Vagina (tissue), 2 donors: ENCODE data around the gene PIGS. TPM values are rescaled to one million over a fixed set of nuclear protein-coding genes. Genes with fewer than 3 reads are reported as not detected.

Source experiments
- DNase-seq, 2 donors: peaks; one replicate each; pipeline ENCODE4 v3.0.0-alpha.2; 2017; ENCODE audit errors: extremely low spot score in 2 of 2
- H3K27ac ChIP-seq: fragments of 200-600 bp; sonication (generic); one replicate; pipeline ENCODE4 v1.5.1; 2019
- H3K27me3 ChIP-seq: fragments of 200-600 bp; sonication (generic); one replicate; pipeline ENCODE4 v1.5.1; 2019
- H3K36me3 ChIP-seq, 2 donors: fragments of 200-600 bp; sonication (generic); one replicate each; pipeline ENCODE4 v1.5.1; 2017 to 2019
- H3K4me1 ChIP-seq: fragments of 200-600 bp; sonication (generic); one replicate; pipeline ENCODE4 v1.5.1; 2019
- H3K4me3 ChIP-seq, 2 donors: fragments of 200-600 bp; sonication (generic); 1 replicate in 1 of 2; 2 replicates in 1 of 2; pipeline ENCODE4 v1.5.1; 2016 to 2019
- H3K9me3 ChIP-seq: fragments of 200-600 bp; sonication (generic); one replicate; pipeline ENCODE4 v1.5.1; 2019
- POLR2A ChIP-seq, 2 donors: fragments of 450-650 bp; IDR thresholded peaks; one replicate each; pipeline ENCODE4 v1.6.1; 2017; ENCODE audit warnings: antibody characterized with exemption in 2 of 2, mild to moderate bottlenecking in 2 of 2, moderate library complexity in 2 of 2
- POLR2AphosphoS5 ChIP-seq, 2 donors: sonication (generic); formaldehyde crosslinking; IDR thresholded peaks; one replicate each; pipeline ENCODE4 v1.9.0; 2017; ENCODE audit warnings: antibody characterized with exemption in 2 of 2, mild to moderate bottlenecking in 2 of 2, low read depth in 1 of 2; ENCODE audit not compliant: insufficient read depth in 1 of 2
- intact Hi-C: fragments of 100-400 bp; cut with DNase I; formaldehyde crosslinking; loops from one replicate; pipeline ENCODE4 v1.15.1; 2023
- total RNA-seq: library from RNA; depleted of rRNA; stranded (reverse); fragments of >200 nt; gene quantifications from one replicate; pipeline ENCODE4 v1.2.3, GENCODE V29; 2016
- TF ChIP-seq, protein P1 (sequence below), 3 experiments: fragments of 450-650 bp in 2 of 3; fragments of 200-600 bp in 1 of 3; sonication (generic) in 1 of 3; IDR thresholded peaks; one replicate each; pipeline ENCODE4 v1.5.1; 2017 to 2019; ENCODE audit warnings: antibody characterized with exemption in 3 of 3, mild to moderate bottlenecking in 2 of 3, moderate library complexity in 2 of 3

Gene PIGS
- total RNA-seq, 1 donor from 2014 or later, result 22.8 TPM

DNA sequence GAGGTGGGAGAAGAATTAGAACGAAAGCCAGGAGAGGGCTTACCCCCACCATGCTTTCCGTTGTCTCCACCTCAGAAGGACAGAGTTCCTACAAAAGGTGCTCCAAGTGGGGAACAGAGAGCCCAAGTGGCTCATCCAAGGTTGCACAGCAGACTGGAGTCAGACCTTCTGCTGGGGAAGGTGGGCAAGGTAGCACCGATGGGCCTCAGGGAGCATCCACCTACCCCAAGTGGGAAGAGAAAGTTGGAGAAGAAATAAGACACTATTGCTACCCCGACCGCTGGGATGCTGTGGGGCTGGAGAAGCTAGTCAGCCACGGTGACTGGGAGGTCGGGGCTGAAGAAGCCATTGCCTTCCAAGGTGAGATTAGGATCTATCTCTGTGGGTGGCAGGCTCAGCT is 40.4 kb downstream of the PIGS start:
- no peaks in the 10 kb centered on the region for H3K27me3 ChIP-seq
- intact Hi-C loops, result no loop called here
- H3K27ac ChIP-seq, result no peak overlapping the region
- no peak overlapping the region for H3K4me3 ChIP-seq
- no peak for DNase-seq
- TF ChIP-seq POLR2A (IDR thresholded peaks at IDR 0.05), result no peak
- no peak for TF ChIP-seq POLR2AphosphoS5 (IDR thresholded peaks at IDR 0.05; ENCODE audit: insufficient read depth in 1 of 2, low read depth in 1 of 2)
- TF ChIP-seq, protein P1, sequence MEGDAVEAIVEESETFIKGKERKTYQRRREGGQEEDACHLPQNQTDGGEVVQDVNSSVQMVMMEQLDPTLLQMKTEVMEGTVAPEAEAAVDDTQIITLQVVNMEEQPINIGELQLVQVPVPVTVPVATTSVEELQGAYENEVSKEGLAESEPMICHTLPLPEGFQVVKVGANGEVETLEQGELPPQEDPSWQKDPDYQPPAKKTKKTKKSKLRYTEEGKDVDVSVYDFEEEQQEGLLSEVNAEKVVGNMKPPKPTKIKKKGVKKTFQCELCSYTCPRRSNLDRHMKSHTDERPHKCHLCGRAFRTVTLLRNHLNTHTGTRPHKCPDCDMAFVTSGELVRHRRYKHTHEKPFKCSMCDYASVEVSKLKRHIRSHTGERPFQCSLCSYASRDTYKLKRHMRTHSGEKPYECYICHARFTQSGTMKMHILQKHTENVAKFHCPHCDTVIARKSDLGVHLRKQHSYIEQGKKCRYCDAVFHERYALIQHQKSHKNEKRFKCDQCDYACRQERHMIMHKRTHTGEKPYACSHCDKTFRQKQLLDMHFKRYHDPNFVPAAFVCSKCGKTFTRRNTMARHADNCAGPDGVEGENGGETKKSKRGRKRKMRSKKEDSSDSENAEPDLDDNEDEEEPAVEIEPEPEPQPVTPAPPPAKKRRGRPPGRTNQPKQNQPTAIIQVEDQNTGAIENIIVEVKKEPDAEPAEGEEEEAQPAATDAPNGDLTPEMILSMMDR (IDR thresholded peaks at IDR 0.05), result no peak
- H3K9me3 ChIP-seq, result no peaks in the 10 kb centered on the region
- H3K4me1 ChIP-seq, result peaks cover 48% of the 10 kb centered on the region
- no peaks in the 10 kb centered on the region for H3K36me3 ChIP-seq

- Histone ChIP-seq H3K27me3 (no peaks in the 10 kb centered on the region), H3K4me1 (peaks cover 54% of the 10 kb centered on the region), H3K4me3 (no peak overlapping the region), H3K9me3 (no peaks in the 10 kb centered on the region), H3K36me3 (no peaks in the 10 kb centered on the region), H3K27ac (no peak overlapping the region)
- DNase-seq, result no peak
- intact Hi-C loops, result no loop called here
- TF ChIP-seq POLR2AphosphoS5 (IDR thresholded peaks at IDR 0.05; ENCODE audit: insufficient read depth in 1 of 2, low read depth in 1 of 2) (no peak), POLR2A (IDR thresholded peaks at IDR 0.05) (no peak)
- TF ChIP-seq, protein P1 (IDR thresholded peaks at IDR 0.05), result no peak
Observed at GRCh38 chr17:28530250-28530649, 41.1 kb downstream of the PIGS start.

- intact Hi-C loops, result no loop called here
- TF ChIP-seq POLR2AphosphoS5 (IDR thresholded peaks at IDR 0.05; ENCODE audit: insufficient read depth in 1 of 2, low read depth in 1 of 2), result no peak
- TF ChIP-seq POLR2A (IDR thresholded peaks at IDR 0.05), result no peak
- TF ChIP-seq, protein P1 (IDR thresholded peaks at IDR 0.05), result no peak
- H3K9me3 ChIP-seq, result no peaks in the 10 kb centered on the region
- no peak overlapping the region for H3K4me3 ChIP-seq
- DNase-seq, result no peak
- H3K4me1 ChIP-seq, result peaks cover 62% of the 10 kb centered on the region
- H3K27me3 ChIP-seq, result no peaks in the 10 kb centered on the region
- H3K36me3 ChIP-seq, result no peaks in the 10 kb centered on the region
- no peak overlapping the region for H3K27ac ChIP-seq
Observed at GRCh38 chr17:28529013-28529400, 42.3 kb downstream of the PIGS start.

DNA sequence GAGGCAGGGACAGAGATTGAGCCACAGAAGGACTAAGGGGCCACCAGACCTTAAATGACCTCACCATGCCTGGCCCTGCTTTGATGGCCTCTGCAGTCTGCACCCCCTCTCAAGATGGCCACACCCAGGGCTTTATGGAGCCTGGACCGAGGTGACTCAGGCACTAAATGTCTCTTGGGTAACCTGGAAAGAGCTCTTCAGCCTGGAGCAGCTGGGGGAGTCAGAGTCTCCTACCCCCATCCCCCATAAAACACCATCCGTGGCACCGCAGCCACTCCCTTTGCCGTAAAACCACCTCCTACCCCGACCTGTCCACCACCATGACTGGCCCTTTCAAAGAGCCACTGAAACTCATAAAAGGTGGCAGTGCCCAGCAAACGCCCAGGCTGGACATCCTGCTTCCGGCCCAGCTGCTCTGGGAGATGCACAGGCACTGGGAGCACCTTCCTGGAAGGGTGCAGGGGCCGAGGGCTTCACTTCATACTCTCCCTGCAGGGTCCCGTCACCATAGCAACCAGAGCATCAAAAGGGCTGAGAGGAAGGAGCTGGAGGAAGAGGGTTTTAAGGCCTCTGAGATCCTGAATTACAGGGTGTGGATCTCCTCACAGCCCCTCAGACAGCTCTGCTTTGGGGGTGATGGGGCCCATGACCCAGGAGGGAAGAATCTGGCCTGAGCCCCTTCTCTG is 42.9 kb downstream of the PIGS start:
- TF ChIP-seq POLR2AphosphoS5 (IDR thresholded peaks at IDR 0.05; ENCODE audit: insufficient read depth in 1 of 2, low read depth in 1 of 2) (no peak), POLR2A (IDR thresholded peaks at IDR 0.05) (no peak)
- TF ChIP-seq, protein P1 (IDR thresholded peaks at IDR 0.05), result no peak
- Histone ChIP-seq H3K36me3 (no peaks in the 10 kb centered on the region), H3K27me3 (no peaks in the 10 kb centered on the region), H3K4me3 (no peak overlapping the region), H3K27ac (no peak overlapping the region), H3K4me1 (peaks cover 58% of the 10 kb centered on the region), H3K9me3 (no peaks in the 10 kb centered on the region)
- intact Hi-C loops, result no loop called here
- DNase-seq, result no peak

DNA sequence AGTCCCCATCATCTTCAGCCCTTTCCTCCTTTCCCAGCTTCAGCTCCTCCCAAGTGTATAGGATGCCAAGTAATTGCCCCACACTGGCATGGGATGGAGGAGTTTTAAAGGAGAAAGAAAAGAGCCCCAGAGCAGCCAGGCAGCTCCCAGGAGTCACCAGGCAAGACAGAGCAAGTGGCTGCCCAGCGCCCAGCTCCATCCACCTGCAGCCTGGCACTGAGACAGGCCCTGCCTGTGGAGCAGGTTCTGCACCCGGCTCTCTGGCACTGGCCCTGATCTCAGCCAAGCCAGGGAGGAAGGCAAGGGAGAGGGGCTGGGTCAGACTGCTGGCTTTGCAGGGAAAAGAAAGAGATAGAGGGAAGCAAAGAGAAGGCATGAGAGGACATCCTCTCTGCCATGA is 43.5 kb downstream of the PIGS start:
- H3K27ac ChIP-seq, result peak overlapping the region; percentile 45
- H3K4me1 ChIP-seq, result peaks cover 56% of the 10 kb centered on the region
- H3K9me3 ChIP-seq, result no peaks in the 10 kb centered on the region
- intact Hi-C loops, result no loop called here
- TF ChIP-seq, protein P1 (IDR thresholded peaks at IDR 0.05), result no peak
- peak; percentile 65 to 78 for TF ChIP-seq POLR2AphosphoS5 (IDR thresholded peaks at IDR 0.05; ENCODE audit: insufficient read depth in 1 of 2, low read depth in 1 of 2)
- H3K27me3 ChIP-seq, result no peaks in the 10 kb centered on the region
- no peak for DNase-seq
- no peaks in the 10 kb centered on the region for H3K36me3 ChIP-seq
- H3K4me3 ChIP-seq, result no peak overlapping the region
